Testis (tissue), 3 donors: ENCODE measurements around the gene SLC46A3. TPM values are rescaled to one million over a fixed set of nuclear protein-coding genes. Genes with fewer than 3 reads are reported as not detected.

Experiments
- DNase-seq: peaks from one replicate; pipeline ENCODE4 v3.0.0-alpha.2; 2019
- H3K27ac ChIP-seq, 2 donors: fragments of 200-600 bp; sonication (generic); one replicate each; pipeline ENCODE4 v1.5.1; 2019
- H3K27me3 ChIP-seq: fragments of 200-600 bp; sonication (generic); one replicate; pipeline ENCODE4 v1.5.1; 2019
- H3K36me3 ChIP-seq: fragments of 200-600 bp; sonication (generic); one replicate; pipeline ENCODE4 v1.5.1; 2017; ENCODE audit warnings: low read depth; ENCODE audit errors: missing control alignments
- H3K4me1 ChIP-seq: fragments of 200-600 bp; sonication (generic); one replicate; pipeline ENCODE4 v1.5.1; 2019
- H3K4me3 ChIP-seq, 2 donors: fragments of 200-600 bp; sonication (generic); one replicate each; pipeline ENCODE4 v1.5.1; 2017 to 2019
- H3K9me3 ChIP-seq: fragments of 200-600 bp; sonication (generic); one replicate; pipeline ENCODE4 v1.5.1; 2017
- CTCF ChIP-seq, 3 experiments: fragments of 450-650 bp in 2 of 3; fragments of 200-600 bp in 1 of 3; sonication (generic) in 1 of 3; IDR thresholded peaks; one replicate each; pipeline ENCODE4 v1.5.1; 2016 to 2019; ENCODE audit warnings: antibody characterized with exemption in 3 of 3, mild to moderate bottlenecking in 2 of 3, moderate library complexity in 1 of 3
- POLR2A ChIP-seq: fragments of 450-650 bp; IDR thresholded peaks from one replicate; pipeline ENCODE4 v1.6.1; 2017; ENCODE audit warnings: antibody characterized with exemption, mild to moderate bottlenecking, moderate library complexity
- WGBS, 2 donors: methylation state at CpG; one replicate each; pipeline ENCODE4 v1.1.5; 2018; 5-methylcytosine and 5-hydroxymethylcytosine counted together
- intact Hi-C: fragments of 100-400 bp; cut with DNase I; formaldehyde crosslinking; loops from one replicate; pipeline ENCODE4 v1.15.1; 2023; ENCODE audit warnings: low total_unique reads
- polyA plus RNA-seq: library from polyadenylated mRNA; stranded (reverse); fragments of 350-450 nt; fragmentation: Illumina TruSeq; extraction: RNeasy Lipid Tissue Mini Kit (QIAGEN cat#74804); gene quantifications from one replicate; pipeline ENCODE4 v1.2.3, GENCODE V29; 2014; ENCODE audit warnings: low read depth, low replicate concordance; ENCODE audit not compliant: insufficient read depth
- total RNA-seq, 2 donors: library from RNA; depleted of rRNA; stranded (reverse); fragments of >200 nt; gene quantifications; one replicate each; pipeline ENCODE4 v1.2.3, GENCODE V29; 2016

The SLC46A3 gene
- total and polyA plus RNA-seq, 3 donors from 2014 or later, result 22.9 to 36.0 (median 30.5) TPM

GRCh38 chr13:28679628-28680027 lies 39.1 kb downstream of the SLC46A3 start:
- no peak for DNase-seq
- 79 to 86% methylated on average over 1 of the region's 1 CpG for WGBS, 2 donors
- TF ChIP-seq POLR2A (no peak), CTCF (IDR thresholded peaks at IDR 0.05) (peak in 1 of 3 experiments; percentile 8)
- no peaks in the 10 kb centered on the region for H3K4me1 ChIP-seq
- no peak overlapping the region for H3K4me3 ChIP-seq
- intact Hi-C loops, result no loop called here
- no peaks in the 10 kb centered on the region for H3K27me3 ChIP-seq
- no peaks in the 10 kb centered on the region for H3K36me3 ChIP-seq
- H3K27ac ChIP-seq, result no peak overlapping the region
- H3K9me3 ChIP-seq, result no peaks in the 10 kb centered on the region

DNA sequence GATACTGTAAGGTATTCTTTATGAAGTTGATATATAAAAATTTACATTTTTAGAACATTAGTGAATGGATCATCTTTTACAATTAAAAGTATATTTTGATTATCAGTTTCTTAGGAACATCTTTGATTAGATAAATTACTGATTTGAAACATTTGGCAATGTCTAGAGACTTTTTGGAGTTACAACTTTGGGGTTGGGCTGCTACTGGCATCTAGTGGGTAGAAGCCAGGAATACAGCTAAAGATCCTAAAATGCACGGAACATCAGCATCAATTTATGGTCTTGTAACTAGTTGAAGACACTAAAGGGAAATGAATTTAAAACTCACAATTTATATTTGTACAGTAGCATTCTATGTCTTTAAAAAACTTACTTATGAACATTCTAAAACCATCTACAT lies 40.0 kb downstream of the SLC46A3 start:
- intact Hi-C loops, result no loop called here
- 69 to 84% methylated on average over 1 of the region's 1 CpG for WGBS, 2 donors

GRCh38 chr13:28671126-28671792 lies 47.5 kb downstream of the SLC46A3 start:
- no peak for TF ChIP-seq CTCF (IDR thresholded peaks at IDR 0.05)
- TF ChIP-seq POLR2A, result no peak
- Histone ChIP-seq H3K27ac (no peak overlapping the region), H3K27me3 (no peaks in the 10 kb centered on the region), H3K9me3 (no peaks in the 10 kb centered on the region), H3K4me1 (no peaks in the 10 kb centered on the region), H3K36me3 (peaks cover 3% of the 10 kb centered on the region), H3K4me3 (no peak overlapping the region)
- intact Hi-C loops, result no loop called here
- DNase-seq, result no peak

More for the DNA sequence above, 40.0 kb downstream of the SLC46A3 start:
- TF ChIP-seq POLR2A, result no peak
- no peak for TF ChIP-seq CTCF (IDR thresholded peaks at IDR 0.05)
- no peaks in the 10 kb centered on the region for H3K27me3 ChIP-seq
- no peaks in the 10 kb centered on the region for H3K36me3 ChIP-seq
- no peak overlapping the region for H3K27ac ChIP-seq
- no peak for DNase-seq
- no peaks in the 10 kb centered on the region for H3K9me3 ChIP-seq
- H3K4me3 ChIP-seq, result no peak overlapping the region
- no peaks in the 10 kb centered on the region for H3K4me1 ChIP-seq

DNA sequence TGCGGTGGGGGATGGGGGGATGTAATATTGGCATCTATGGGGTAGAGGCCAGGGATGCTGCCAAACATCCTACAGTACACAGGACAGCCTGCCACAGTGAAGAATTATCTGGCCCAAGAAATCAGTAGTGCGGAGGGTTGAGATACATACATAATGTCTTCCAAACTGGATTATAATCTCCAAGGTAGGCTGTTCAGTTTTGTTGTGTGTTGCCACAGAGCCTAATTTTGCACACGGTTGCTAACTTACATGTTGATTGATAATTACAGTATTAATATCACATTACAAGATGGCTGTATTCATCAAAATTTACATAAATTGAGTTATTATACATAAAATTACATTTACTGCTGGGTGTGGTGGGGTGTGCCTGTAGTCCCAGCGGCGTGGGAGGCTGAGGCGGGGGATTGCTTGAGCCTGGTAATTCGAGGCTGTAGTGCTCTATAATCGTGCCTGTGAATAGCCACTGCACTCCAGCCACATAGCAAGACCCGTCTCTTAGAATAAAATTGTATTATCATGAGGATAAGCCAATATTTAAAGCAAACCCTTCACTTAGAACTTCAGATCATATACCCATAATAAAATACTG lies 51.8 kb downstream of the SLC46A3 start:
- Histone ChIP-seq H3K9me3 (no peaks in the 10 kb centered on the region), H3K36me3 (peaks cover 3% of the 10 kb centered on the region), H3K27ac (no peak overlapping the region), H3K27me3 (no peaks in the 10 kb centered on the region), H3K4me1 (no peaks in the 10 kb centered on the region), H3K4me3 (no peak overlapping the region)
- intact Hi-C loops, result no loop called here
- TF ChIP-seq POLR2A (no peak), CTCF (IDR thresholded peaks at IDR 0.05) (no peak)
- DNase-seq, result no peak
- WGBS, 2 donors, result 92 to 93% methylated on average over 9 of the region's 9 CpGs

GRCh38 chr13:28659621-28659970 lies 59.2 kb downstream of the SLC46A3 start:
- intact Hi-C loops, result no loop called here
- DNase-seq, result no peak
- TF ChIP-seq CTCF (IDR thresholded peaks at IDR 0.05) (no peak), POLR2A (no peak)
- Histone ChIP-seq H3K4me3 (peak overlapping the region; percentile 91 to 98), H3K36me3 (no peaks in the 10 kb centered on the region), H3K4me1 (peaks cover 28% of the 10 kb centered on the region), H3K9me3 (no peaks in the 10 kb centered on the region), H3K27ac (peak overlapping the region; percentile 91 to 93), H3K27me3 (no peaks in the 10 kb centered on the region)
- 9 to 13% methylated on average over 4 of the region's 4 CpGs for WGBS, 2 donors
